A549 (cell line): ENCODE data around the gene LAPTM5. TPM values are rescaled to one million over a fixed set of nuclear protein-coding genes. Genes with fewer than 3 reads are reported as not detected.

ENCODE experiments used
- ATAC-seq, 2 experiments: fragments of 200-7000 bp in 1 of 2; fragments of >200 bp in 1 of 2; cut with Nextera tagmentation in 1 of 2; cut with Tn5 transposase in 1 of 2; 3 replicates each; pipeline versions ENCODE4 v1.8.0 to v1.9.1; 2018 to 2020; ENCODE audit warnings: mild to moderate bottlenecking in 1 of 2, moderate library complexity in 1 of 2
- CTCF ChIA-PET: fragments of 300-600 bp; sonication (Branson Sonifier 250); formaldehyde crosslinking; extraction: SDS; loops from one replicate; lab custom pipeline; 2021; ENCODE audit warnings: antibody characterized with exemption, inconsistent platforms; lab: Yijun Ruan, JAX
- POLR2A ChIA-PET: fragments of 350-600 bp; formaldehyde crosslinking; extraction: SDS; loops from one replicate; lab custom pipeline; 2021; ENCODE audit warnings: antibody characterized with exemption, inconsistent platforms; lab: Yijun Ruan, JAX
- DNase-seq, 2 experiments: peaks; one replicate each; pipeline versions ENCODE4 v3.0.0 to v3.0.0-alpha.2; 2011 to 2016; ENCODE audit warnings: low read depth in 1 of 2, low spot score in 1 of 2
- FAIRE-seq: peaks from 2 replicates; lab custom pipeline; 2011; peaks lifted over from hg19 to GRCh38; lab: Jason Lieb, UNC
- H3K27ac ChIP-seq, 2 experiments: fragments of >200 bp; sonication (Bioruptor Twin); formaldehyde crosslinking; 3 replicates each; pipeline ENCODE4 v1.5.1; 2016 to 2017
- H3K4me1 ChIP-seq: fragments of >200 bp; sonication (Bioruptor Twin); formaldehyde crosslinking; 3 replicates; pipeline ENCODE4 v1.6.1; 2016
- H3K4me2 ChIP-seq: fragments of >200 bp; sonication (Bioruptor Twin); formaldehyde crosslinking; 3 replicates; pipeline ENCODE4 v1.6.1; 2016
- H3K4me3 ChIP-seq: fragments of >200 bp; sonication (Bioruptor Twin); formaldehyde crosslinking; 3 replicates; pipeline ENCODE4 v1.5.1; 2016
- H3K9me3 ChIP-seq: fragments of >200 bp; sonication (Bioruptor Twin); formaldehyde crosslinking; 3 replicates; pipeline ENCODE4 v1.6.1; 2016
- BHLHE40 ChIP-seq: IDR thresholded peaks from 2 replicates; pipeline ENCODE4 v1.6.1; 2012; ENCODE audit warnings: low read depth, low read length, inconsistent platforms
- CBX2 ChIP-seq: fragments of 200-600 bp; sonication (generic); IDR thresholded peaks from 2 replicates; pipeline ENCODE4 v1.6.1; 2016; ENCODE audit warnings: low read depth, mild to moderate bottlenecking, borderline replicate concordance
- CEBPB ChIP-seq, 2 experiments: fragments of >200 bp in 1 of 2; sonication (Bioruptor Twin) in 1 of 2; formaldehyde crosslinking in 1 of 2; IDR thresholded peaks; 2 replicates each; pipeline ENCODE4 v1.6.1; 2012 to 2016
- CHD2 ChIP-seq: fragments of 150-350 bp; IDR thresholded peaks from 2 replicates; pipeline ENCODE4 v1.6.1; 2014; ENCODE audit warnings: low read length; ENCODE audit not compliant: partially characterized antibody
- EHMT2 ChIP-seq: fragments of 200-600 bp; sonication (generic); IDR thresholded peaks from 2 replicates; pipeline ENCODE4 v1.6.1; 2016; ENCODE audit warnings: antibody characterized with exemption, low read depth, mild to moderate bottlenecking, moderate library complexity
- EP300 ChIP-seq, 2 experiments: fragments of >200 bp; sonication (Bioruptor Twin); formaldehyde crosslinking; IDR thresholded peaks; 2 replicates in 1 of 2; 3 replicates in 1 of 2; pipeline ENCODE4 v1.6.1; 2016 to 2017
- FOXS1 ChIP-seq: fragments of 250-450 bp; sonication (Bioruptor Pico); IDR thresholded peaks from 2 replicates; pipeline ENCODE4 v1.5.0; 2020; ENCODE audit warnings: mild to moderate bottlenecking, moderate library complexity
- HES2 ChIP-seq: fragments of >200 bp; sonication (Bioruptor Twin); formaldehyde crosslinking; IDR thresholded peaks from 2 replicates; pipeline ENCODE4 v1.6.1; 2016
- HEYL ChIP-seq: fragments of 250-450 bp; sonication (Bioruptor Pico); IDR thresholded peaks from 2 replicates; pipeline ENCODE4 v1.8.0; 2021; ENCODE audit warnings: mild to moderate bottlenecking, moderate library complexity
- HMGXB4 ChIP-seq: fragments of 250-450 bp; sonication (Bioruptor Pico); IDR thresholded peaks from 2 replicates; pipeline ENCODE4 v1.5.0; 2021; ENCODE audit warnings: mild to moderate bottlenecking, moderate library complexity, borderline replicate concordance
- KDM1A ChIP-seq: fragments of 200-600 bp; sonication (generic); IDR thresholded peaks from 2 replicates; pipeline ENCODE4 v1.6.1; 2016; ENCODE audit warnings: low read depth, mild to moderate bottlenecking
- MAX ChIP-seq: IDR thresholded peaks from 2 replicates; pipeline ENCODE4 v1.6.1; 2012
- MAZ ChIP-seq: fragments of 150-350 bp; IDR thresholded peaks from 2 replicates; pipeline ENCODE4 v1.6.1; 2014; ENCODE audit warnings: antibody characterized with exemption, low read depth, low read length, borderline replicate concordance
- NPAS2 ChIP-seq: fragments of 250-450 bp; sonication (Bioruptor Pico); IDR thresholded peaks from 2 replicates; pipeline ENCODE4 v1.8.0; 2022; ENCODE audit warnings: mild to moderate bottlenecking, moderate library complexity, borderline replicate concordance
- RAD21 ChIP-seq, 2 experiments: fragments of >200 bp in 1 of 2; sonication (Bioruptor Twin) in 1 of 2; formaldehyde crosslinking in 1 of 2; IDR thresholded peaks in 1 of 2; conservative IDR thresholded peaks in 1 of 2; 2 replicates in 1 of 2; 3 replicates in 1 of 2; pipeline ENCODE4 v1.6.1; 2012 to 2018; ENCODE audit warnings: inconsistent platforms in 1 of 2
- TFCP2L1 ChIP-seq: fragments of 250-450 bp; sonication (Bioruptor Pico); IDR thresholded peaks from 2 replicates; pipeline ENCODE4 v1.5.0; 2021; ENCODE audit warnings: mild to moderate bottlenecking
- ZC3H11A ChIP-seq: fragments of 450-650 bp; IDR thresholded peaks from 2 replicates; pipeline ENCODE4 v1.6.1; 2014; ENCODE audit warnings: antibody characterized with exemption, mild to moderate bottlenecking
- ZFP36 ChIP-seq: fragments of 450-650 bp; IDR thresholded peaks from 2 replicates; pipeline ENCODE4 v1.6.1; 2014; ENCODE audit warnings: borderline replicate concordance; ENCODE audit not compliant: partially characterized antibody
- ZSCAN20 ChIP-seq: fragments of 250-450 bp; sonication (Bioruptor Pico); IDR thresholded peaks from 2 replicates; pipeline ENCODE4 v1.8.0; 2022; ENCODE audit warnings: mild to moderate bottlenecking, moderate library complexity
- WGBS: methylation state at CpG from one replicate; pipeline ENCODE4 v1.1.6; 2017; ENCODE audit errors: missing lambda C conversion rate; 5-methylcytosine and 5-hydroxymethylcytosine counted together
- polyA plus RNA-seq, 4 experiments: library from polyadenylated mRNA; depleted of rRNA in 3 of 4; stranded (reverse); fragments of >200 nt; fragmentation: RNase III in 1 of 4; extraction: RNeasy Plus Mini Kit Qiagen cat#74134 plus additional on column Dnase treatment in 1 of 4; gene quantifications; 2 replicates in 3 of 4; 3 replicates in 1 of 4; pipeline ENCODE4 v1.2.3, GENCODE V29; 2011 to 2017
- TF ChIP-seq, protein P1 (sequence below): fragments of 200-600 bp; sonication (generic); IDR thresholded peaks from 2 replicates; pipeline ENCODE4 v1.6.1; 2016; ENCODE audit warnings: antibody characterized with exemption, mild to moderate bottlenecking, moderate library complexity

The LAPTM5 gene
- polyA plus RNA-seq, 2 of the 4 experiments (the other 2 are of a cell fraction) = 0.06 to 0.22 TPM

DNA sequence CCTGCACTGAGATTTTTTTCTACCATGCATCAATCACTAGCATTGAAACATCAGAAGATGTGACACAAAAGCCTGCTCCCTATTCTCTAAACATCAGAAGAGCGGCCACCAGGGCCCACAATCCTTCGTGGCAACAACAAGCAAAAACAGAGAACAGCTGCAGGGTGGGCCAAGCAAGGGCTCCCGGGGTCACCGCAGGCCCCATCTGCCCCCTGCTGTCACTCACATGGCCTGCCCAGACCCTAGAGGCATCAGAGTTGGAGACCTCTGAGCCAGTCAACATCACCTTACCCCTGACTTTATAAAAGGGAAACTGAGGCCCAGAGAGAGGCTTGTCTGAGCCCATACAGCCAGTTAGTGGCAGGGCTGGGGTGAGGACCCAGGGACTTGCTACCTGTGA, 1.8 kb downstream of the LAPTM5 start:
- WGBS = 91% methylated on average over 4 of the region's 4 CpGs
- POLR2A ChIA-PET = no interaction called here
- Histone ChIP-seq H3K27ac (no peak overlapping the region), H3K4me1 (no peaks in the 10 kb centered on the region), H3K4me3 (no peak overlapping the region), H3K4me2 (no peak overlapping the region), H3K9me3 (no peaks in the 10 kb centered on the region)
- TF ChIP-seq CEBPB (IDR thresholded peaks at IDR 0.05) (no peak), HMGXB4 (CRISPR knock-in tag) (no peak), RAD21 (conservative IDR thresholded peaks at IDR 0.05 in 1 of 2, IDR thresholded peaks at IDR 0.05 in 1 of 2) (no peak), CHD2 (no peak), TFCP2L1 (CRISPR knock-in tag) (no peak), HES2 (no peak), EP300 (IDR thresholded peaks at IDR 0.05) (no peak), HEYL (CRISPR knock-in tag) (no peak), ZC3H11A (no peak), FOXS1 (CRISPR knock-in tag) (no peak), ZSCAN20 (no peak), MAZ (no peak), EHMT2 (no peak), NPAS2 (CRISPR knock-in tag) (no peak), KDM1A (no peak), CBX2 (no peak), MAX (no peak), BHLHE40 (no peak)
- TF ChIP-seq, protein P1, sequence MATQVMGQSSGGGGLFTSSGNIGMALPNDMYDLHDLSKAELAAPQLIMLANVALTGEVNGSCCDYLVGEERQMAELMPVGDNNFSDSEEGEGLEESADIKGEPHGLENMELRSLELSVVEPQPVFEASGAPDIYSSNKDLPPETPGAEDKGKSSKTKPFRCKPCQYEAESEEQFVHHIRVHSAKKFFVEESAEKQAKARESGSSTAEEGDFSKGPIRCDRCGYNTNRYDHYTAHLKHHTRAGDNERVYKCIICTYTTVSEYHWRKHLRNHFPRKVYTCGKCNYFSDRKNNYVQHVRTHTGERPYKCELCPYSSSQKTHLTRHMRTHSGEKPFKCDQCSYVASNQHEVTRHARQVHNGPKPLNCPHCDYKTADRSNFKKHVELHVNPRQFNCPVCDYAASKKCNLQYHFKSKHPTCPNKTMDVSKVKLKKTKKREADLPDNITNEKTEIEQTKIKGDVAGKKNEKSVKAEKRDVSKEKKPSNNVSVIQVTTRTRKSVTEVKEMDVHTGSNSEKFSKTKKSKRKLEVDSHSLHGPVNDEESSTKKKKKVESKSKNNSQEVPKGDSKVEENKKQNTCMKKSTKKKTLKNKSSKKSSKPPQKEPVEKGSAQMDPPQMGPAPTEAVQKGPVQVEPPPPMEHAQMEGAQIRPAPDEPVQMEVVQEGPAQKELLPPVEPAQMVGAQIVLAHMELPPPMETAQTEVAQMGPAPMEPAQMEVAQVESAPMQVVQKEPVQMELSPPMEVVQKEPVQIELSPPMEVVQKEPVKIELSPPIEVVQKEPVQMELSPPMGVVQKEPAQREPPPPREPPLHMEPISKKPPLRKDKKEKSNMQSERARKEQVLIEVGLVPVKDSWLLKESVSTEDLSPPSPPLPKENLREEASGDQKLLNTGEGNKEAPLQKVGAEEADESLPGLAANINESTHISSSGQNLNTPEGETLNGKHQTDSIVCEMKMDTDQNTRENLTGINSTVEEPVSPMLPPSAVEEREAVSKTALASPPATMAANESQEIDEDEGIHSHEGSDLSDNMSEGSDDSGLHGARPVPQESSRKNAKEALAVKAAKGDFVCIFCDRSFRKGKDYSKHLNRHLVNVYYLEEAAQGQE = no peak
- FAIRE-seq (no peak), ATAC-seq (no peak), DNase-seq (no peak)
- CTCF ChIA-PET = interaction anchor here (1.3 to 1.7 kb wide), 2 partner anchors 36 to 155 kb away, joined by 4 to 5 read pairs; no protein-coding TSS in a partner anchor

DNA sequence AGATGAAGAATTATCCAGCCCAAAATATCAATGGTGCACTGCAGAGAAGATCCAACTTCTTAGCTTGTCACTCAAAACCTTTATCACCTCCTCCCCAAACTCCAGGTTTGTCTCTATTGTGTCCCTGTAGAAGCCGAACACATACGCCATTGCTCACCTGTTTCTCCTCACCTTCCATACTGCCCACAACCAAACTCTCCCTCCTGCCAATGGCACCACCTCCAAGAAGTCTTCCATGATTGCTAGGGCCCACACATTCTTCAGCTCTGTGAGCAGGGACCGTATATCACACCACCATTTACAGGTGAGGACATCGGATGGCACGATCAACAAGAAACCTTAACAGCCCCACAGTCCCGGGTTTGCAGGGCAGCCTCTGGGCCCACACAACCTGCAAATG, 2.2 kb downstream of the LAPTM5 start:
- Histone ChIP-seq H3K4me2 (no peak overlapping the region), H3K4me3 (no peak overlapping the region), H3K9me3 (no peaks in the 10 kb centered on the region), H3K4me1 (no peaks in the 10 kb centered on the region)
- WGBS = 95% methylated on average over 5 of the region's 6 CpGs
- CTCF ChIA-PET = interaction anchor here (1.3 to 1.7 kb wide), 3 partner anchors 28 to 156 kb away, joined by 4 to 7 read pairs (median 5); no protein-coding TSS in a partner anchor
- FAIRE-seq (no peak), ATAC-seq (no peak)
- POLR2A ChIA-PET = no interaction called here
- TF ChIP-seq RAD21 (conservative IDR thresholded peaks at IDR 0.05 in 1 of 2, IDR thresholded peaks at IDR 0.05 in 1 of 2) (no peak), ZFP36 (peak; percentile 68)
- TF ChIP-seq, all 56 proteins: peak for 1
- DNase-seq = no peak
- no peak overlapping the region for H3K27ac ChIP-seq
